Stimulated activated CD4-positive, alpha-beta T cell treated with anti-CD3 and anti-CD28 coated beads, Interleukin-12 subunit alpha, Interleukin-12 subunit beta, amount 100 ng/mL, for 48 hours (primary cell): ENCODE measurements around the gene CRADD.
"Not testable (repeated sequence)": the region's sequence is repeated elsewhere in the genome, so short reads cannot be mapped to it uniquely, and the experiment has no call there.

Source experiments
- DNase-seq, 3 donors: peaks; one replicate each; pipeline ENCODE4 v3.0.0-alpha.2; 2020; ENCODE audit warnings: low read depth in 2 of 3, low spot score in 1 of 3

The CRADD gene

DNA sequence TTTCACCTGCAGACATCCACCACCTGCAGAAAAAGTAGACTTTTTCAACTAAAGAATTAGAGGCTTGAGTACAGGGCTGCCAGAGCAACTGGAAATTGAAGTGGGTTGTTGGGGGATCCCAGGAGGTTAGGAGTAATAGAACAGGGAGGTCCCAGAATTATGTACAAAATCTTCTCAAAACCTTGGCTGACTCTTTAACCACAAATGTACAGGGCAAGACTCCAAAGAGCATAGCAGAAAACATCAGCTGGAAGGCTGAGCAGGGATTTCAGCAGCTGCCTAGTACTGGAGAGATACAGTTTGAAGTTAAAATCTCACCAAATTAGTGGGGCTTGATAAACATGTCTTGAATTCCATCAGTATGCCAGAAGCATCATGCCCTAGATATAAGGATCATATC, 191.6 kb downstream of the CRADD start:
- no peak for DNase-seq

- no peak for DNase-seq
Observed at GRCh38 chr12:93870020-93870795, 193.0 kb downstream of the CRADD start.

DNA sequence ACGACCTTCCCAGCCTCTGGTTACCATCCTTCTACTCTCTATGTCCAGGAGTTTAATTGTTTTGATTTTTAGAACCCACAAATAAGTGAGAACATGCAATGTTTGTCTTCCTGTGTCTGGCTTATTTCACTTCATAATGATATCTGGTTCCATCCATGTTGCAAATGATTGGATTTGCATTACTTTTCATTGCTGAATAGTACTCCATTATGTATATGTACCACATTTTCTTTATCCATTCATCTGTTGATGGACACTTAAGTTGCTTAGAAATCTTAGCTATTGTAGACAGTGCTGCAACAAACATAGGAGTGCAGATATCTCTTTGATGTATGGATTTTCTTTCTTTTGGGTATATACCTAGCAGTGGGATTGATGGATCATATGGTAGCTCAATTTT, 194.4 kb downstream of the CRADD start:
- DNase-seq, result not testable (repeated sequence)

- no peak for DNase-seq
Observed at GRCh38 chr12:93873561-93873960, 196.4 kb downstream of the CRADD start.

DNA sequence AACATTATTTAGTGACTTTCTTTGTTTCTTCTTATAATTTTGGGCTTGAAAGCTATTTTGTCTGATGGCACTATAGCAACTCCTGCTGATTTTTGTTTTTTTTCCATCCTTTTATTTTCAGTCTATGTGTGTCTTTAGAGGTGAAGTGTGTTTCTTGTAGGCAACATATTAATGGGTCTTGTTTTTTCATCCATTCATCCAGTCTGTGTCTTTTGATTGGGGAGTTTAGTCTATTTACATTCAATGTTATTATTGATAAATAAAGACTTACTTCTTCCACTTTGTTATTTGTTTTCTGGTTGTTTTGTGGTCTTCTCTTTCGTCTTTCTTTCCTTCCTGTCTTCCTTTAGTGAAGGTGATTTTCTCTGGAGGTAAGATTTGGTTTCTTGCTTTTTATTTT, 198.0 kb downstream of the CRADD start:
- DNase-seq, result no peak

DNA sequence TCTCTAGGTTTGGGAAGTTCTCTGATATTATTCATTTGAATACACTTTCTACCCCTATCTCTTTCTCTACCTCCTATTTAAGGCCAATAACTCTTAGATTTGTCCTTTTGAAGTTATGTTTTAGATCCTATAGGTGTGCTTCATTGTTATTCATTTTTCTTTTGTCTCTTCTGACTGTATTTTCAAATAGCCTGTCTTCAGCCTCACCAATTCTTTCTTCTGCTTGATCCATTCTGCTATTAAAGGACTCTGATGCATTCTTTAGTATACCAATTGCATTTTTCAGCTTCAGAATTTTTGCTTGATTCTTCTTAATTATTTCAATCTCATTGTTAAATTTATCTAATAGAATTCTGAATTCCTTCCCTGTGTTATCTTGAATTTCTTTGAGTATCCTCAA, 199.2 kb downstream of the CRADD start:
- DNase-seq, result no peak

DNA sequence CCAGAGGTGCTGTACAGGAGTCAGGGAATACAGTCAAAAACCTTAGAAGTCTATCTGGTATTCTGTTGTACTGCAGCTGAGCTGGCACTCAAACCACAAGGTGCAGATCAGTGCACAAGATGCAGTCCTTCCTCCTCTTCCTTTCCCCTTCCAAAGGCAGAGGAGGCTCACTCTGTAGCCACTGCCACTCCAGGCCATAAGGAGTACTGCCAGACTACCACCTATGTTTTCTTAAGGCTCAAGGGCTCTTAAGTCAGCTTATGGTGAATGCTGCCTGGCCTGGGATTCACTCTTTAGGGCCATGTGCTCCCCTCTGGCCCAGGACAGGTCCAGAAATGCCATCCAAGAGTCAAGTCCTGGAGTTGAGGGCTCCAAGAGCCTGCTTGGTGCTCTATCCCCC, 200.3 kb downstream of the CRADD start:
- DNase-seq, result no peak

DNA sequence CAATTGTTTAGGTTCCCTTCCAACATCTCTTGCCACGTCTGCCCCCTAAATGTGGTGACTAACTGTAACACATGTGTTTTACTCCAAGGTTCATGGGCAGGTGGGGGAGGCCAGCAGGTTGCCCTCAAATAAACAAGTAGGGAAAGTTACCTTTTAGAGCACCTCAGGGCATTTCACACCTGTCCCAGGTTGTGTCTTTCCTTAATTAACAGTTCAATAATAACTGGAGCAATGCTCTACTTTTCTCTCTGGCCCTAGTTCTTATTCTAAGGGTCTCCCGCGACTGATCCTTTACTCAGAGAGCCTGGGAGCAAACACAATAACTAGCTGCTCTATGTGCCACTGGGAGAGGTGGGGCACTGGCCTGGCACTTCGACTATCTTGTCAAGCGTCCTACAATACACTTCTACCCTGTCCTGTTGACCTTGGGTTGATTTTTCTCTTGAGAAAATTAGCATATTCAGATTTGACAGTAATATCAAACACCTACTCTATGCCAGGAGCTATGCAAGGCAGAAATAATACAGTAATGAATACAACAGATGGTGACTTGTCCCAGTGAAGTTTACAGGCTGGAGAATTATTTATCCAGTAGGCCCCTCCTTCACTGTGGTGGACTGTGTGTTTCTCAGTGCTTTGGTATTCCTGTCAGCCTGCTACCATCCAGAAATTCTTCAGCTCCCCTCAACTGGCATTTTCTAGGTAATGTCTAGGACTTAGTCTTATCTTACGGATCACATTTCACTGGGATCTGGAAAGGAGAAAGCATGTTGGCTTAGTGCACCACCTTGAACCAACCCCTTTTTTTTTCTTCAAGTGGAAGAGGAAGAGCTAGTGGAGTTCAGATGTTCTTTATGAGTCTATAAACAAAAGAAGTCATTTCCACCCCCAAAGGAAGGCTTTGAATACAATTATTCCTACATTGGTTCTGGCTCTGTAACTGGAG, 202.6 kb downstream of the CRADD start:
- no peak for DNase-seq

- DNase-seq, result no peak
Observed at GRCh38 chr12:93880853-93881522, 203.8 kb downstream of the CRADD start.

GRCh38 chr12:93882763-93883162, 205.6 kb downstream of the CRADD start:
- DNase-seq, result no peak

GRCh38 chr12:93883436-93884154, 206.4 kb downstream of the CRADD start:
- DNase-seq, result no peak

- no peak for DNase-seq
Observed at GRCh38 chr12:93884794-93885460, 207.8 kb downstream of the CRADD start.

- DNase-seq, result not testable (repeated sequence)
Observed at GRCh38 chr12:93885973-93886532, 208.9 kb downstream of the CRADD start.

- no peak for DNase-seq
Observed at GRCh38 chr12:93886533-93887511, 209.6 kb downstream of the CRADD start.

DNA sequence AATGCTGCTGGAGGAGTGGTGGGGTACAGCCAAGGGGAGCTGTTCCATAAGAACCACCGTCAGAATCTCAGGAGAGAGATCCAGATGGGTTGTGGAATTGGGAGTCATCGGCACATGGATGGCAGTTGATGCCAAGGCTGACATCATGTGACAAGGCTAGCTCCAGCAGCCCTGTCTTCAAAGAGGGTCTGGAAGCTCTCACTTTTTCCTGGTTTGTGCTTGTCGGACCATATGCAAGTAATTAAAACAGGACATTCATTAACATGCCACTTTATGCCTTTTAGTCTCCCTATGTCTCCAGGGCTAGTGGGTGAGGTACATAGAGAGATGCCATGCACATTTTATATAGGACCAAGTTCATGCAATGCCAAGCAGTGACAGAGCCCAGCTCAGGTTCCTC, 211.8 kb downstream of the CRADD start:
- DNase-seq, result no peak

DNA sequence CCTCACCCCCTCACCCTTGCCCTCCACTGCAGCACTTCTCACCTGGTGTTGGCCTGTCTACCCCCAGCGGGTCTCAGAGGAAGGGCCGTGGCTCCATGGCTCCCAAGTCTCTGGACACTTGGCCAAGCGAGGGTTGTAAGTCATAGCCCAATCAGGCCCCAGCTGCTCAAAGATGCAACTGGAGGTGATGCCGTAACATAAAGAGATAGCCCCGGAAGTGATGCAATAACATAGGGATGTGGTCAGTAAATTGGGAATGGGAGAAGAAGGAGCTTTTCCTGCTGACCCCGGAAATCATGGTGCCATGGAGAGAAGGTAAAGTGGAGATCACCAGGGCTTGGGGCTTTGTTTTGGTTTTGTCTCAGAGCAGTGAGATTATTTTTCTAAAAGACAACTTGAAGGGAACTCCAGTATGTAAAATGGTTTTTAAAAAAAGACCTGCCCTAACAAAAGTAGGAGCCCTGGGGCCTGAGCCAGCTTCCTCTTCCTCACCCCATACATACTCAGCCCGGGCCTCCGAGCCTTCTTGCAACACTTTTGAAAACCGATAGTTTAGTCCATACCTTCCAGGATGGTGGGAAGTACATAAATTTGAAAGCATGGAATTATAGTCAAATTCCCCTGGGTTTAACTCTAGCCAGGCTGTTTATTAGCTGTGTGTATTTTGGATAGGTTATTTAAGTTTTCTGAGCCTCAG, 212.5 kb downstream of the CRADD start:
- no peak for DNase-seq

GRCh38 chr12:93892423-93893268, 215.5 kb downstream of the CRADD start:
- no peak for DNase-seq
